Kidney epithelial cell (primary cell): Measurements from ENCODE around the gene ARHGAP24. TPM values are rescaled to one million over a fixed set of nuclear protein-coding genes. Genes with fewer than 3 reads are reported as not detected.

ENCODE experiments used
- DNase-seq: peaks from one replicate; pipeline ENCODE4 v3.0.0-alpha.2; 2010; ENCODE audit warnings: low read depth
- H3K27me3 ChIP-seq: 2 replicates; pipeline ENCODE4 v1.6.0; 2011; ENCODE audit warnings: low read length; ENCODE audit not compliant: control insufficient read depth, insufficient read depth
- H3K36me3 ChIP-seq: 2 replicates; pipeline ENCODE4 v1.5.1; 2011; ENCODE audit warnings: low read length; ENCODE audit not compliant: control insufficient read depth, insufficient read depth
- H3K4me3 ChIP-seq: 2 replicates; pipeline ENCODE4 v1.5.1; 2011; ENCODE audit warnings: low read depth, mild to moderate bottlenecking, control low read depth, low read length
- total RNA-seq: library from RNA; depleted of rRNA; stranded (reverse); fragments of >200 nt; gene quantifications from 2 replicates; pipeline ENCODE4 v1.2.3, GENCODE V29; 2015
- TF ChIP-seq, protein P1 (sequence below): IDR thresholded peaks from 2 replicates; pipeline ENCODE4 v1.5.1; 2011; ENCODE audit warnings: mild to moderate bottlenecking, moderate library complexity, low read length, control low read depth, inconsistent platforms; ENCODE audit not compliant: insufficient read depth, poor library complexity, severe bottlenecking

Gene ARHGAP24
- total RNA-seq, 1 donor from 2014 or later = 9.6 TPM

GRCh38 chr4:85806334-85806733 lies 331.4 kb downstream of the ARHGAP24 start:
- H3K36me3 ChIP-seq = no peaks in the 10 kb centered on the region
- TF ChIP-seq, protein P1, sequence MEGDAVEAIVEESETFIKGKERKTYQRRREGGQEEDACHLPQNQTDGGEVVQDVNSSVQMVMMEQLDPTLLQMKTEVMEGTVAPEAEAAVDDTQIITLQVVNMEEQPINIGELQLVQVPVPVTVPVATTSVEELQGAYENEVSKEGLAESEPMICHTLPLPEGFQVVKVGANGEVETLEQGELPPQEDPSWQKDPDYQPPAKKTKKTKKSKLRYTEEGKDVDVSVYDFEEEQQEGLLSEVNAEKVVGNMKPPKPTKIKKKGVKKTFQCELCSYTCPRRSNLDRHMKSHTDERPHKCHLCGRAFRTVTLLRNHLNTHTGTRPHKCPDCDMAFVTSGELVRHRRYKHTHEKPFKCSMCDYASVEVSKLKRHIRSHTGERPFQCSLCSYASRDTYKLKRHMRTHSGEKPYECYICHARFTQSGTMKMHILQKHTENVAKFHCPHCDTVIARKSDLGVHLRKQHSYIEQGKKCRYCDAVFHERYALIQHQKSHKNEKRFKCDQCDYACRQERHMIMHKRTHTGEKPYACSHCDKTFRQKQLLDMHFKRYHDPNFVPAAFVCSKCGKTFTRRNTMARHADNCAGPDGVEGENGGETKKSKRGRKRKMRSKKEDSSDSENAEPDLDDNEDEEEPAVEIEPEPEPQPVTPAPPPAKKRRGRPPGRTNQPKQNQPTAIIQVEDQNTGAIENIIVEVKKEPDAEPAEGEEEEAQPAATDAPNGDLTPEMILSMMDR = no peak
- DNase-seq = no peak

DNA sequence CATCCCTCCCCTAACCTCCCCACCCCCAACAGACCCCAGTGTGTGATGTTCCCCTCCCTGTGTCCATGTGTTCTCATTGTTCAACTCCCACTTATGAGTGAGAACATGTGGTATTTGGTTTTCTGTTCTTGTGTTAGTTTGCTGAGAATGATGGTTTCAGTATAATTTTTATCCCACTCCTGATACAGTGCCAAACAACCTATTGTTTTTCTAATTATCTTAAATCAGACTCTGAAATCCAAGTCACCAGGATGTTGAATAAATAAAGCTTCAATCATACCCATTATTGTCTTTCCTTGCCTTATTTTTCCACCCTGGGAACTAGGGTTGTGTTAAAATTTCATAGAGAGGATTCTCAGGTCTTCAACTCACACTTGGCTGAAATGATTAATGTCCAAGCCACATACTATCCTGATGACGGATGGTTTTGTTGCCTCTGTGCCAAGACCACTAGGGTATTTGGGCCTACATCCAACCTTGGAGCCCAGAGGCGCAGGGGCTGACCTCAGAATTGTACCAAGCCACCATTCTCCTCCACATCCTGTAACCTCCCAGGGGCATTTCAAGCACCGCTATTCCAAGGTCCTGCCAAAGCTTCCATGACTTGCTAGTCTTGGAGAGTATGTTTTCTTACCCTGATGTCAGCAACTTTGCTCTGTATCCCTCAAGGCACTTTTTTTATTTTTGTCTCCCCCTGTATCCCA lies 332.4 kb downstream of the ARHGAP24 start:
- TF ChIP-seq, protein P1 = no peak
- no peaks in the 10 kb centered on the region for H3K27me3 ChIP-seq
- no peak for DNase-seq
- no peaks in the 10 kb centered on the region for H3K36me3 ChIP-seq
- H3K4me3 ChIP-seq = no peak overlapping the region

More at GRCh38 chr4:85806334-85806733, 331.4 kb downstream of the ARHGAP24 start:
- Histone ChIP-seq H3K4me3 (no peak overlapping the region), H3K27me3 (no peaks in the 10 kb centered on the region)

DNA sequence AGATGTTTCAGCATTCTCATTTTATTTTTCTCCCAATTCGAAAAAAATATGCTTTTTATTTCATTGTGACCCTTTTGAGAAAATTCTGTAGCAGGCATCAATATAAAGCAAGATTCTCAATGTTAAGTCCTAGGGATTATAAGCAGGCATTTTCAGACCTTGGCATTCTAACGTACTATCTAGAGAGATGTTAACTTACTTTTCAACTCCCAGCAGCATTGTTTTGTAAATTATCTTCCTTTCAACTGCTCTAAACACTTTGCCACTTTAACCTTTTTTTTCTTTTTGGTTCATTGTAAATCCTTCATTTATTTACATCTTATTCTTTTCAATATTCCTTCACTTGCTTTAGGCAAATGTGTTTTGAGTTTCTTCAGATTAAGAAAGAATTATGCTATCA lies 333.2 kb downstream of the ARHGAP24 start:
- Histone ChIP-seq H3K36me3 (no peaks in the 10 kb centered on the region), H3K4me3 (no peak overlapping the region), H3K27me3 (no peaks in the 10 kb centered on the region)
- TF ChIP-seq, protein P1 = no peak
- no peak for DNase-seq

DNA sequence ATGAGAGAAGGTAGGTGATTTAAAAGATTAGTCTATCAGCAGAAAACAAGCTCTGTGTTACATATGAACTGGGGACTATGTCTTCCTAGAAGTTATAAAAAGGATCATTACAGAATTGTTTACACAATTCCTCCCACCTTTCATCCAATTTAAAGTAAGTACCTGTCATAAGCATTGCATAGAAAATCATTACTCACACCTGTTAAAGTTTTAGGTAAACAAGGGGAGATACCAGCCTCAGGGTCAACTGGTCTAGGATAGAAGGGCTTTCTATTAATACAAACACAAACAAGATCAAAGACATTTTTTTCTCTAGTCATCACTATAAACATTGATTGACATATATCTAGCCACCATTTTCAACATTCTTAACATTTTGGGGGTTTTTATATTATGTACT lies 333.9 kb downstream of the ARHGAP24 start:
- H3K36me3 ChIP-seq = no peaks in the 10 kb centered on the region
- H3K4me3 ChIP-seq = no peak overlapping the region
- H3K27me3 ChIP-seq = no peaks in the 10 kb centered on the region
- TF ChIP-seq, protein P1 = no peak
- DNase-seq = no peak

- TF ChIP-seq, protein P1 = no peak
- Histone ChIP-seq H3K27me3 (no peaks in the 10 kb centered on the region), H3K4me3 (no peak overlapping the region), H3K36me3 (no peaks in the 10 kb centered on the region)
- DNase-seq = peak; percentile 86
These were observed 337.8 kb downstream of the ARHGAP24 start for GRCh38 chr4:85812776-85813175.
